Effector memory CD4-positive, alpha-beta T cell (primary cell): ENCODE data around the gene RHEBL1.

Experiments used
- DNase-seq, 3 donors: peaks; one replicate each; pipeline ENCODE4 v3.0.0-alpha.2; 2020
- H3K27ac ChIP-seq: 2 replicates; pipeline ENCODE4 v1.7.0; 2013; ENCODE audit warnings: mild to moderate bottlenecking, low read length, moderate library complexity; ENCODE audit not compliant: insufficient read depth, poor library complexity, severe bottlenecking
- H3K27me3 ChIP-seq: replicated peaks from 2 replicates; pipeline ENCODE4 v1.7.0; 2013; ENCODE audit warnings: mild to moderate bottlenecking, low read length; ENCODE audit not compliant: insufficient read depth, control insufficient read depth, poor library complexity, severe bottlenecking
- H3K36me3 ChIP-seq: 2 replicates; pipeline ENCODE4 v1.7.0; 2013; ENCODE audit warnings: mild to moderate bottlenecking, low read length, moderate library complexity; ENCODE audit not compliant: control insufficient read depth, insufficient read depth
- H3K4me1 ChIP-seq: 2 replicates; pipeline ENCODE4 v1.7.0; 2013; ENCODE audit warnings: low read length, mild to moderate bottlenecking; ENCODE audit not compliant: control insufficient read depth, insufficient read depth, poor library complexity, severe bottlenecking
- H3K4me3 ChIP-seq: 2 replicates; pipeline ENCODE4 v1.7.0; 2013; ENCODE audit warnings: low read length, low read depth, mild to moderate bottlenecking; ENCODE audit not compliant: insufficient read depth, poor library complexity, severe bottlenecking
- H3K9me3 ChIP-seq: 2 replicates; pipeline ENCODE4 v1.7.0; 2013; ENCODE audit warnings: mild to moderate bottlenecking, low read length, moderate library complexity; ENCODE audit not compliant: control insufficient read depth

Gene RHEBL1

DNA sequence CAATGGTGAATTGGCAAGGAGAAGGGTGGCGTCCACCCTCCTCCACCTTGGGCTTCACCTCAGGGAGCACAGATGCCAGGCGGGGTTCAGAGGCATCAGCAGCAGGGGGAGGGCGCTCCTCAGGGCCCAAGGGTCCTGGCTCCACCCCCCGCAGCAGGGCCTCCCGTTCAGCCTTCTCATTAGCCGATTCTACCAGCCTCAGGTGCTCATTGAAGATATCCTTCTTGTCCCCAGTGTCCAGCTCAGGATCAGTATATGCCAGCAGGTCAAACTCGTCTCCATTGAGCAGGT lies 31.9 kb downstream of the RHEBL1 start:
- peaks cover 86% of the 10 kb centered on the region for H3K36me3 ChIP-seq

DNA sequence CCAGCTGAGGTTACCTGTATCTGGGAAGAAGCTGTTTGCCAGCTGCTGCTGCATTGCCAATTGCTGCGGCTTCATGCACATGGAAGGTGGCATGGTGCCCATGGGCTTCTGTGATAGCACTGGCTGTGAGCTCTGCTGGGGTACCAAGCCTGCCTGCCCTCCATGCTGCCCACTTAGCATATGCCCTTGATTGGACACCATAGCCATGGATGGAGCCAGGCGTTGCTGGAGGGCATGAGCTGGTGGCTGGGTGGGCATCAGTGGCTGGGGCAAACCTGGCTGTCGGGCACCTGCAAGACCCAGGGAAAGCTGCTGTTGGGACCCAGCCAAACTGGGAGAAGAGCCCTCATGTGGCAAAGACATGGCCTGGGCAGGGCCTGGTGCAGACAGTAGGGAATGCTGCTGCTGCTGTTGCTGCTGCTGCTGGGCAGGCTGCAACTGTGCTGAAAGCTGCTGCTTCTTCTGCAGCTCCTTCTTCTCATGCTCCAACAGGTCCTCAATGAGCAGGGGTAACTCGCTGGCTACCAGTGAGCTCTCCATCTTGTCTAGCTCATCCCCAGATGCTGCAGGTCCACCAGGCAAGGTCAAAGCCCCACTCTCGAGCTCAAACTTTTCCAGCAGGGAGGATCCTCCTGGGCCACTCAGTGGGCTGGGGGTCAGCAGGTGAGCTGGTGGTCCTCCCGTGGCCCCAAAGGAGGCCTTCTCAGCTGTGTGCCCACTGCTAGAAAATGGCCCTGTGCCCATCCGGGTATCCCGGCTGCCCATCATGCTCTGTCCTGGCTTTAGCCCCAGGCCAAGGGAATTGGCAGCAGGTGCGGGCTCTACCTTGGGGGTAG lies 32.5 kb downstream of the RHEBL1 start:
- Histone ChIP-seq H3K4me3 (no peak overlapping the region), H3K27ac (no peak overlapping the region), H3K4me1 (no peaks in the 10 kb centered on the region), H3K9me3 (no peaks in the 10 kb centered on the region), H3K36me3 (peaks cover 86% of the 10 kb centered on the region), H3K27me3 (no peaks in the 10 kb centered on the region)
- DNase-seq, result no peak

More for the DNA sequence above, 31.9 kb downstream of the RHEBL1 start:
- Histone ChIP-seq H3K4me1 (no peaks in the 10 kb centered on the region), H3K27me3 (no peaks in the 10 kb centered on the region), H3K4me3 (no peak overlapping the region), H3K27ac (no peak overlapping the region), H3K9me3 (no peaks in the 10 kb centered on the region)
- DNase-seq, result no peak

DNA sequence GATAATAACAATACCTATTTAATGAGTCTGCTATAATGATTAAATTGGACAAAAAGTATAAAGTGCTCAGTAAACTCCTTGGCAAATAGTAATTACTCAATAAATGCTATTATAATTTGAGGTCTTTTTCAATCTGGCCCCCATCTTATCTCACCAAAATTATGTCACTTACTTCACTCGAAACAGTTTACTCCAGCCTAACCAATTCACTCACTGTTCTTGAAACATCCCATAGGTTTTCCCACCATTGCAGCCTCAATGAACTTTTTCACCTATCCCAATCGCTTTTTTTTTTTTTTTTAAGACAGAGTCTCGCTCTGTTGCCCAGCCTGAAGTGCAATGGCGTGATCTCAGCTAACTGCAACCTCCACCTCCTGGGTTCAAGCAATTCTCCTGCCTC lies 33.8 kb downstream of the RHEBL1 start:
- no peaks in the 10 kb centered on the region for H3K4me1 ChIP-seq
- H3K27me3 ChIP-seq, result no peaks in the 10 kb centered on the region
- no peak overlapping the region for H3K27ac ChIP-seq
- DNase-seq, result no peak
- H3K36me3 ChIP-seq, result peaks cover 84% of the 10 kb centered on the region
- H3K9me3 ChIP-seq, result no peaks in the 10 kb centered on the region
- no peak overlapping the region for H3K4me3 ChIP-seq

DNA sequence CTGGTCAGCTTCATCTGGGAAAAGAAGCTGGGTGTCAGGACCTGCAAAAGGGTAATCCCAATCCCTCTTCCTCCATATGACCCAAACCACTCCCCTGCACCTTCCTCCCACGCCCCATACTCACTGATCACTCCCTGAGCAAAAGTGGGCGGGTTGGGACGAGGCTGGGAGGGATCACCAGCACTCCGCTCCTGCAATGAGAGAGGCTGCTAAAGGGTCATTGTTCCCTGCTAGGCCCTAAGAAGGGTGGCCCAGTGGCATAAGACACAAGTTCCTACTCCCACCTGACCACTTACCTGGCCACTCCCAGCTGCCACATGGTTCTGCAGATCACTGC lies 35.5 kb downstream of the RHEBL1 start:
- H3K27me3 ChIP-seq, result no peaks in the 10 kb centered on the region
- peaks cover 67% of the 10 kb centered on the region for H3K36me3 ChIP-seq
- no peaks in the 10 kb centered on the region for H3K4me1 ChIP-seq
- DNase-seq, result no peak
- no peaks in the 10 kb centered on the region for H3K9me3 ChIP-seq
- H3K4me3 ChIP-seq, result no peak overlapping the region
- no peak overlapping the region for H3K27ac ChIP-seq

DNA sequence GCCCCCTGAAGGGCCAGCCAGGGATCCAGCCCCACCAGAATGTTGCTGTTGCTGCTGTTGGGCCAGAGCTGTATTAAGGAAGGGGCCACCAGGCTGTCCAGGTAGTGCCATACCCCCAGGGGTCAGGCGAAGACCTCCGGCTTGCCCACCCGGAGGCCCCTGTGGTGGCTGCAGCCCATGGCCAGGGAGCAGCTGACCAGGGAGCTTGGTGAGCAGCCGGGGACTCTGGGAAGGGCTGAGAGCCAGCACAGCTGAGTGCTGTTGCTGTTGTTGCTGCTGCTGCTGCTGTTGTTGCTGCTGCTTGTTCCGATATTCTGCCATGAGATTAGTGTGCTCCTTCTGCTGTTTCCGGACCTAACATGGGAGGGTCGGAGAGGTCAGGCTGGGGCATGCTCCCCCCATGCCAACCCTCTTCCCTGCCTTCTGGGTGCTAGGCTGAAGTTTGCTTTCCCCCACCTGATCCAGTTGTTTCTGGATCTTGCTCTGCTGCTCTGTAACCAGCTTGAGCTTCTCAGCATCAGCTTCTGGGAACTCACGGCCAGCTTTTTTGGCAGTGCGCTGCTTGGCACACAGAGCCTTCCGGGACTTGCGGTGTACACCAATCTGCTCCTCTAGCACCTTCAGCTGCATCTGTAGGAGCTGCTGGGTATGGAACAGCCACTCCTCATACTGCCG lies 36.0 kb downstream of the RHEBL1 start:
- no peak overlapping the region for H3K4me3 ChIP-seq
- no peaks in the 10 kb centered on the region for H3K4me1 ChIP-seq
- no peaks in the 10 kb centered on the region for H3K9me3 ChIP-seq
- H3K27me3 ChIP-seq, result no peaks in the 10 kb centered on the region
- peaks cover 67% of the 10 kb centered on the region for H3K36me3 ChIP-seq
- no peak for DNase-seq
- H3K27ac ChIP-seq, result no peak overlapping the region

DNA sequence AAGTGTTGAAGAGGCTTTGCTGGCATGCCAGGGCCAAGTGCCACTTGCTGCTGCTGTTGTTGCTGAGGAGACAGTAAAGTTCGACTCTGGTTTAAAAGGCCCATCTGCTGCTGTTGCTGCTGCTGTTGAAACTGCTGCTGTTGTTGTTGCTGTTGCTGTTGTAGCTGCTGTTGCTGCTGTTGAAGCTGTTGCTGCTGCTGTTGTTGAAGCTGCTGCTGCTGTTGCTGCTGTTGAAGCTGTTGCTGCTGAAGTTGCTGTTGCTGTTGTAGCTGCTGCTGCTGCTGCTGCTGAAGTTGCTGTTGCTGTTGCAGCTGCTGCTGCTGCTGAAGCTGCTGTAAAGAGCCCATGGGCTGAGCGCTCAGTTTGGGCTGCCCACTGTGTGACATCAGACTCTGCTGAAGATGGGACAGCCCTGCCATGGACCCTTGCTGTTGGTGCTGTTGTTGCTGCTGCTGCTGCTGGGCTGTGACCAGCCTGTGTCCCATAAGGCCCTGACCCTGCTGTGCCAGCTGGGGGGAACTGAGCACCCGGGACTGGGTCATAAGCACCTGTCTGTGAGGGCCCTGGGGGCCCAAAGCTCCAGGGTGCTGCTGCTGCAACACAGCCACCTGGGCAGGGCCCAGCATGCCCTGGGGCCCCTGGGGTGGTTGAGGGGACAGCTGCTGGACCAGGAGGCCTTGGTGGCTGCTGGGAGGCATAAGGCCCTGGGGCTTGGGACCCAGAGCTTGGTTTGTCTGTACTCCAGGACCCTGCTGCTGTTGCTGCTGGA lies 36.9 kb downstream of the RHEBL1 start:
- Histone ChIP-seq H3K36me3 (peaks cover 66% of the 10 kb centered on the region), H3K27ac (no peak overlapping the region), H3K9me3 (no peaks in the 10 kb centered on the region), H3K27me3 (no peaks in the 10 kb centered on the region), H3K4me1 (no peaks in the 10 kb centered on the region), H3K4me3 (no peak overlapping the region)
- DNase-seq, result no peak

DNA sequence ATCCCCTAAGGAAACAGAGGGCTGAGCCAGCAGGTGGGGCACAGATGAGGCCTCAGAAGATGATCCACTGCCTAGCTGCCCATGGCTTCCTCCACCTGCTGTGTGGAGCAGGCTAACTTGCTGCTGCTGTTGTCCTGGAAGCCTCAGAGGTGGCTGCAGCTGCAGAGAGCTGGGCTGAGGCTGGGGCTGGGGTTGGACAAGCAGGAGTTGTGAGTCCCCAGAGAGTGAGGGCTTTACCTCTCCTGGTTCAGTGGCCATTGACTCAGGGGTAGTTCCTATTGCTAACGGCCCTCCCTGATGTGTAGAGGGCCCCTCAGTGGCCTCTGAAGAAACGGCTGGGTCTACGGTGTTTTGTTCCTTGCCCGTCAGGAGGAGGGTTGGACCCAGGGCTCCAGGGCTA lies 37.5 kb downstream of the RHEBL1 start:
- no peaks in the 10 kb centered on the region for H3K9me3 ChIP-seq
- no peaks in the 10 kb centered on the region for H3K4me1 ChIP-seq
- H3K36me3 ChIP-seq, result peaks cover 66% of the 10 kb centered on the region
- no peak for DNase-seq
- H3K27ac ChIP-seq, result no peak overlapping the region
- H3K27me3 ChIP-seq, result no peaks in the 10 kb centered on the region
- no peak overlapping the region for H3K4me3 ChIP-seq

DNA sequence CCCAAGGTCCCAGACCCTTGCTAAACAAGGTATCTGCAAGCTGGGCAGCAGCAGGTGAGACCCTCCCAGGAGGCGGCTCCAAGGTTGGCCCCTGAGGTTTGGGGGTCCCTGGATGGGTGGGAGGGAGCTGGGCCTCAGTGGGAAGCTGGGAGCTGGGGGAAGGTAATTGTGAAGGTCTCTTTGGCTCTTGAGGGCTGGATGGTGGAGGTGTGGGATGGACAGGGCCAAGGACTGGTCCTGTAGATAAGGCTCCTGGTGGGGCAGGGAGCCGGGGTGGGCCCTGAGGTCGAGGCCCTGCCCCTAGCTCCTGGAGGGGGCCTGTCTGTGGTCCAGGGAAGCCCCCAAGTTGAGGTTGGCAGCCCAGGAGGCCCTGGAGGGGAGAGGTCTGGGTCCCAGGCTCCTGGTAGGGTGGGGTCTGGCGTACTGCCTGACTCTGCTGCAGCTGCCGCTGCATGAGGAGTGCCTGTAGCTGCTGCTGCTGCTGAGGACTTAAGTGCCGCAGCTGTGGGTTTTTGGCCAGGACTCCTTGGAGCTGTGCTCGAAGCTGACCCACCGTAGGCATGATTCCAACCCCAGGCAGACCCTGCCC lies 38.1 kb downstream of the RHEBL1 start:
- H3K27me3 ChIP-seq, result no peaks in the 10 kb centered on the region
- H3K4me3 ChIP-seq, result no peak overlapping the region
- no peaks in the 10 kb centered on the region for H3K9me3 ChIP-seq
- H3K27ac ChIP-seq, result no peak overlapping the region
- DNase-seq, result no peak
- H3K36me3 ChIP-seq, result peaks cover 66% of the 10 kb centered on the region
- H3K4me1 ChIP-seq, result no peaks in the 10 kb centered on the region

DNA sequence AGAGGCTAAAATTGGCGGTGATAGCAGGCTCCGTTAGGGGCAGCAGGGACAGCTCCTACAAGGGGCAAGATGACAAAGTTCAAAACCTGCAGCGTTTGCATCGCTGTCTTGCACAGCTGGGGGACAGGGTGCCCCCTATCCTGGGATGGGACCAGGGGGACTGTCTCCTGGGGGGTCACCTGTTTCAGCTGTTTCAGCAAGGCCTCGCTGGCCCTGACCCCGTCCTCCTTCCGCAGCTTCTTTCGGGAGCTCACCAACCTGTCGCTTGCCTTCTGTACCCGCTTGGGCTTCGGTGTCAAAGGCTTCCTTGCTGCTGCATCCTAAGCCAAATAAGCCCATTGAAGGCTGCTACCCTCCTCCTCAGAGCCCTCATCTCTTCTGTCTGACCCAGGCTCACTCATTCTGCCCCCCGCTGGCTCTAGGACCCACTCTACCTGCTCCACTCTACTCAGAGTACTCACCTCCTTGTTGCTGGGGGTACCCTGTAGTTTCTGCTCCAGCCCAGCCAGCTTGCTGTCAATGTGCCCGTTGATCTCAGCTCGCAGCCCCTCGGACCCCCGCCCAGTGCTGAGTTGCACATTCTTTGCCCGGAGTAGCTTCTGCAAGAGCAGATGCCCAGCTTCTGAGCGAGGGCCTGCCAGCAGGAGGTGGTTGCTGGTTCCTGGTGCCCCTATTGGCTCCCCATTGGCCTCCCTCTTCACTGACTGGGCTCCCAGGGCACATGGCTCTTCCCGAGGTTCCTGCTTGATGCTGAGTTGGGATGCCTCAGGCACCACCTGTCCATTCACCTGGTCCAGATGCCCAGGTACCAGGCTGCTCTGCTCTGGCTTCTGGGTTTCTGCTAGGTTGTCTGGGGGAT lies 38.8 kb downstream of the RHEBL1 start:
- Histone ChIP-seq H3K4me3 (no peak overlapping the region), H3K27ac (no peak overlapping the region), H3K27me3 (no peaks in the 10 kb centered on the region), H3K4me1 (no peaks in the 10 kb centered on the region), H3K36me3 (peaks cover 71% of the 10 kb centered on the region), H3K9me3 (no peaks in the 10 kb centered on the region)
- DNase-seq, result no peak
